ENCODE measurements around the gene AGR2. TPM values are rescaled to one million over a fixed set of nuclear protein-coding genes. Genes with fewer than 3 reads are reported as not detected.

The AGR2 gene
- total RNA-seq, 1 donor from 2014 or later: not detected

- intact Hi-C loops (cut with micrococcal nuclease): no loop called here
These were observed 61.6 kb downstream of the AGR2 start for GRCh38 chr7:16743236-16743635.

- intact Hi-C loops (cut with micrococcal nuclease): no loop called here
These were observed 62.3 kb downstream of the AGR2 start for GRCh38 chr7:16742547-16742946.

Other genes starting within 250 kb of the AGR2 start
- gene ANKMY2, start 159.2 kb downstream of the AGR2 start, total RNA-seq: 7.7 and 8.5 TPM in 2 replicates
- gene BZW2, start 158.8 kb downstream of the AGR2 start, total RNA-seq: 44.5 and 45.3 TPM in 2 replicates
- 0.61 and 0.68 TPM in 2 replicates for gene TSPAN13, start 51.2 kb downstream of the AGR2 start, total RNA-seq
- gene AGR3, start 77.0 kb upstream of the AGR2 start, total RNA-seq: not detected in 2 replicates

Data from T-helper 1 cell treated with Interleukin-12 subunit alpha and Interleukin-12 subunit beta and Interleukin-4 antibody, amounts not matched to agents 30 ng/mL and 1 ng/mL, for 36 hours (primary cell).